HG03378 (cell line): ENCODE data around the gene SMIM32.

Source experiments
- ATAC-seq: cut with Tn5 transposase; IDR thresholded peaks from one replicate; pipeline ENCODE4 v1.9.1; 2021; ENCODE audit warnings: mild to moderate bottlenecking, moderate library complexity; ENCODE audit not compliant: unreplicated experiment

SMIM32 gene

DNA sequence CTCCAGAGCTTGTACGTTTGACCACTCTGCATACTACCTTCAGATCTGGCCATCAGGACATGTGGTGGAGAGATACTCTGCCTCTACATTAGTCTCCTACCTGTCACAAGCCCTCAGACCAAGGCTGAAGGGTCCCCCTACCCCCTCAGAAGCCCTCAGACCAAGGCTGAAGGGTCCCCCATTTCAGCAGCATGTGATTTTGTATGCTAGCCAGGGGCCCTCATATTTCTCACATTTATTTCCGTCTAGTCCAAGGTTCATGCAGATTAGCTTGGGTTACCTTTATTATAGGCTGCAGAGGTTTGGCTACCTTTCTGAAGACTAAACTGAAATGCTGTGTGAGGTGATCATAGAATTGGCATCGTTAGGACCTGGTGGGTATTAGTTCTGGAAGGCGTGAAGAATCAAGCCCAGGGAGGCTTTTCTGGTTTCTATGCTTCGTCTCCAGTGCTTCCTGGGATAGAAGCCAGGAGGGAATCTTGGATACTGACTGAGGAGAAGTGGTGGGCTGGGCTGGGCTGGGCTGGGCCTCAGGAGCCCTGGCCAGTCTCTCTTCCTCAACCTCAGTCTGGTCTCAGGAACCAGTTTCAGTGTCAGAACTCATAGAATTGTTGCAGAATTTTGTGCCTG is 2.8 kb downstream of the SMIM32 start:
- no peak for ATAC-seq

DNA sequence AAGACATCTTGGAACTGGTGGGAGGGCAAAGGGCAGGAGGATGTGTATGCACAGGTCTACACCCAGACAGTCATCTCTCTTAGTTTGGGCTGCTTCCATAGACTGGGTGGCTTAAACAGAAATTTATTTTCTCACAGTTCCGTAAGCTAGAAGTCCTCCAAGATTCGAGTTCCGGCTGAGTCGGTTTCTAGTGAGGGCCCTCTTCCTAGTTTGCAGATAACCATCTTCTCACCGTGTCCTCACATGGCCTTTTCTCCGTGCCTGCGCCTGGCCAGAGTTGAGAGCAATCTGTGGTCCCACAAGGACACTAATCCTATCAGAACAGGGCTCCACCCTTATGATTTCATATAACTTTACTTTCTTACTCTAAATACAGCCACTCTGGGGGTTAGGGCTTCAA is 4.1 kb downstream of the SMIM32 start:
- ATAC-seq, result no peak

DNA sequence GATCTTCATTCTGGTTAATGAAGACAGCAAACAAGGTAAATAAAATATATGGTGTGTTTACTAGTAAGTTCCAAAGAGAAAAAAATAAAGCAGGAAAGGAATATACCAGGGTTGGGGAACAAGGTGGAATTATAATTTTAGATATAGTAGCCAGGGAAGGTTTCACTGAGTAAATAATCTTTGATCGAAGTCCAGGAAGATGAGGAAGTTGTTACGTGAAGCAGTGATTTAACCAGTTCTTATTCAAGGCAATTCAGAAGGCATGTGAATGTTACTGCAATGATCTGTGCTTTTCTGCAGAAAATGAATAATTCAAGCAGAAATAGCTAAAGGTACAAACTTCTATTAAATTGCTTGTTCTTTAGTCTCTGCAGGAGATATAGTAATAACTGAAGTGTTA is 6.2 kb downstream of the SMIM32 start:
- ATAC-seq, result no peak

DNA sequence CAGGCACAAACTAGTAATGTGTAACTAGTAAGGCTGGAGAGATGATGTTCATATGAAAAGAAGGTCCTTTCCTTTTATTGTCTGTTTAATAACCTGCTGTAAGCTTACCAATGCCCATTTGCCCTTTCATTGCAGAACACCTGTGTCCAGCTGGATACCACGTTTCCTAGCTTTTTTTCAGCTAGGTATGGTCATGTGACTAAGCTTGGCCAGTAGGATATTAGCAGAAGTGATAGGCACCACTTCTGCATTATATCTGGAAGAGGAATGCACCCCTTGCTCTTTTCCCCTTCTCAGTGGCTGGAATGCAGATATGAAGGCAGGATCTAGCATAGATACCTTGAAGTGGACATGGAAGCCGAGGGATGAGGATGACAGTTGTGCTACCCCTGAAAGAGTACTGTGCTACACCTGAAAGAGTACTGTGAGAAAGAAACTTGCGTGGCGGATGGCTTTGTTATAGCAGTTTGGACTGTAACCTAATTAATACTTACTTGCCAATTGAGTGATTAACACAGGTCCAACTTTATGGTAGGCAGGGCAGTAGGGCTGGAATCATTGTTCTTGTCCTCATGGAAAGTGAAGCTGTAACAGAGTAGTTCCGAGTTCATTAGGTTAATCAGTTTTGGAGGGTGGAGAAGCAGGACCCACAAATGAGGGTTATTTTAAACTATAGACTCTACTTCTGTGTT is 6.8 kb downstream of the SMIM32 start:
- ATAC-seq, result no peak

DNA sequence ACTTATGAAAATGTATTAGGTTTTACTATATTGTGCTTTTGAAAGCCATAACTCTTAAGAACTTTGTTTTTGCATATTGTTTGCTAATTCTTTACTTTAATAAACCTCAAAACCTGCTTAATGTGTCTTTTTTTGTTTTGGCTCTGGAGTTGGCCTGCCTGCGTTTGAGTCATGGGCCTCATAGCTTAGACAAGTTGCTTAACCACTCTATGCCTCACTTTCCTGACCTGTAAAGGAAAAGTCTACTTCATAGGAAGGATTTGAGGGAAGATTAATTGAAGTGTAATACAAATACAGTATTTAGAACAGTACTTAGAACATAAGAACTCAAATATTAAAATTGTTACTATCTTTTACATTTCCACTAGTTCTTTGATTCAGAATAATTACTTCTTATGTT is 10.3 kb downstream of the SMIM32 start:
- ATAC-seq, result no peak

DNA sequence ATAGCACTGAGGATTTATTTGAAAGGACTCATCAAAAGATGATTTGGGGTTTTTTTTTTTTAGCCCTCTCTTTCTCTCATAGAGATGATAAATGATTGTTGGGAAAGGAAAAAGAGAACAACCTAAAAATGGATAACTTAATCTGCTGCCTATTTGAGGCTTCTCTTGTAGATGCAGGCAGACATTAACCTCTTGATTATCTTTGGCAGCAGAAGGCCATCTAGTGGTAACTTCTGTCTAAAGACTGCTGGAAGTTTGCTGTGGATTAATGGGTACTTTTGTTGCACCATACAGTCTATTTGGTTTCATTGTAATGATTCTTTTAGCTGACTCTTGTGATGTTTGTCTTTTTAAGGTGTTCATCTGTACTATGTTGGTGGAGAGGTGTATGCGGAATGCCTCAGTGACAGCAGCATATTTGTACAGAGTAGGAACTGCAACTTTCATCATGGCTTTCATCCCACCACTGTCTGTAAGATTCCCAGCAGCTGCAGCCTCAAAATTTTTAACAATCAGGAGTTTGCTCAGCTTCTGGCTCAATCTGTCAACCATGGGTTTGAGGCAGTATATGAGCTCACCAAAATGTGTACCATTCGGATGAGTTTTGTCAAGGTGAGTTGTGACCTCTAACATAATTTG is 18.8 kb downstream of the SMIM32 start:
- peak; percentile 68 for ATAC-seq

DNA sequence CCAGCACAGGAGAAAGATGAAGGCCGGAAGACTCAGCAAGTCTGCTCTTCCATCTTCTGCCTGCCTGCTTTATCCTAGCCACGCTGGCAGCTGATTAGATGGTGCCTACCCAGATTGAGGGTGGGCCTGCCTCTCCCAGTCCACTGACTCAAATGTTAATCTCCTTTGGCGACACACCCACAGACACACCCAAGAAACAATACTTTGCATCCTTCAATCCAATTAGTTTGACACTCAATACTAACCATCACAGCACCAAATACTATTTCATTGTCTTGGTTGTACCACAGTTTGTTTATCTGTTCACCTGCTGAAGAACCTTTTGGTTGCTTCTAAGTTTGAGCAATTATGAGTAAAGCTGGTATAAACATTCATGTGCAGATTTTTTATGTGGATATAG is 23.7 kb downstream of the SMIM32 start:
- no peak for ATAC-seq

DNA sequence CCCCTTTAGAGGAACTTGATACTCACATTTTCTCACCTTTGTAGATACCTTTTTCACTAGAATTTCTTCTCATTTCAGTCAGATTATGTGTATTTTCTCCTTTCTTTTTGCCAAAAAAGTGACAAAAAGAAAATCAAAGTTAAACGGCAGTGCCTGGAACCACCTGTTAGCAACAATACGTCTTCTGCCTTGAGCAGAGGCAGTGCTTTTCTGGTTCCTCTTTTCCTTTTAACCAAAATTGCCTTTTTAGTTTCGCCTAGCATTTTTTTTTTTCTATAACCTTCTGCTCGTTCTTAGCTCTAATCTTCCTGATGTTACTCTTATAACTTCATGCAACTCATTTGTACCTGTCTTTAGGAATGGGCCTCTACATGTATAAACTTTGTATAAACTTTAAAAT is 26.1 kb downstream of the SMIM32 start:
- ATAC-seq, result no peak

DNA sequence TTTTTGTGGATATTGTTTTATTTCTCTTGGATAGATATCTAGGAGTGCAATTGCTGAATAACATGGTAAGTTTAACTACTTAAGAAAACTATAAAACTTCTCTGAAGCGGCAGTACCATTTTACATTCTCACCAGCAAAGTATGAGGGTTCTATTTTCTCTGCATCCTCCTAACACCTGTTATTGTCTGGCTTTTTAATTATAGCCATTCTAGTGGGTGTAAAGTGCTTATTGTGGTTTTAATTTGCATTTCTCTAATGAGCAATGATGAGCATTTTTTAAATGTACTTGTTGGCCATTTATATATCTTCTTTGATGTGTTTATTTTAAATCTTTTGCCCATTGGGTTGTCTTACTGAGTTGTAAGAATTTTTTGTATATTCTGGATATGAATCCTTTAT is 28.7 kb downstream of the SMIM32 start:
- ATAC-seq, result no peak

DNA sequence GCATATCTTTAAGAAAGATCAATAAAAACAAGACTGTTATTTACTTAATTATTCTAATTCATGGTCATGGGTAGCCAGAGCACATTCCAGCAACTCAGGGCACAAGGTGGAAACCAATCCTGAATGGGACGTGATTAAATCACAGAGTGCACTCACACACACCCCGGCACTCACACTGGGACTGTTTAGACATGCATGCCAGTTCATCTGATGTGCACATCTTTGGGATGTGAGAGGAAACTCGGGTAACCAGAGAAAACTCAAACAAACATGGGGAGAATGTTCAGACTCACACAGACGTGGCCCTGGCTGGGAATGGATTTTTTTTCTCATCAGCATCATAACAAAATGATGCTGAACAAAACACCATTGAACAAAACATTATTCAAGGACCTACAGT is 31.0 kb downstream of the SMIM32 start:
- ATAC-seq, result no peak

DNA sequence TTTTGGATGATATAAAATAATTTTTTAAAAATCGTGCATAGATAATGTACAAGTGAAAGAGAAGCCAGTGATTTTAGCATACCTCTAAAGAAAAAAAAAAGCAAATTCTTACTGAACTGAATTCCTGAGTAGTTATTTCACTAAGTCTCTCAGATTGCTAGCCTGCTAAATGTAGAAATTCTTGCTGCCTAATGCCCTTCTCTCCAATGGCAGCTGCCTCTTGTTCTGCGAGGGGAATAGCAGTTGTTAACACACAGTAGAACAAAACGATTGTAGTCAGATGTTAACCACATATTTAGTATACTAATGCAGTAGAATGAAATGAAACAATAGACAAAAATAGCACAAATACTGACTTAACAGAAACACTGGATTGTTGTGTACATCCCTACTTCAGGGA is 33.5 kb downstream of the SMIM32 start:
- no peak for ATAC-seq

DNA sequence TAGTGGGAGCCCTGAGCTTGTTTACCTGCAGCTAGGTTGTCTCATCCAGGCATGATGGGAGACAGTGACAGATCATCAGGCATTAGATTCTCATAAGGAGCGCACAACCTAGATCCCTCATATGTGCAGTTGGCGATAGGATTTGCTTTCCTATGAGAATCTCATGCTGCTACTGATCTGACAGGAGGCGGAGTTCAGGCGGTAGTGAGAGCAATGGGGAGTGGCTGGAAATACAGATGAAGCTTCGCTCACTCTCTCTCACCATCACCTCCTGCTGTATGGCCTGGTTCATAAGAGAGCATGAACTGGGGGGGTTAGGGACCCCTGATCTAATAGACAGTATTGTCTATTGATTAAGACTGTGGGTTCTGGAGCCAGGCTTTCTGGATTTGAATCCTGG is 35.4 kb downstream of the SMIM32 start:
- no peak for ATAC-seq

DNA sequence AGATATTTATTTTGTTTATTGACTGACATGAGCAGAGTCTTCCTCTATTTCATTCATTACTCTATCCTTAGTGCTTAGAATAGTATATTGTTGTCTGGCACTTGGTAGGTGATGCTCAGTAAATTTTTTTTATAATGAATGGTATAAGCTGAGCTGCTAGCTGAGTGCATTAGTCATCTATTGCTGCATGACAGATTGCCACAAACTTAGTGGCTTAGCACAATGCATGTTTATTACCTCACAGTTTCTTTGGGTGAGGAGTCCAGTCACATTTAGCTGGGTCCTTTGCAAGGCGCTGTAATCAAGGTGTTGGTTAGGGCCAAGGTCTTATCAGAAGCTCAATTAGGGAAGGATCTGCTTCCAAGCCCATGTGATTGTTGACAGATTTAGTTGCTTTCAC is 37.2 kb downstream of the SMIM32 start:
- ATAC-seq, result no peak

DNA sequence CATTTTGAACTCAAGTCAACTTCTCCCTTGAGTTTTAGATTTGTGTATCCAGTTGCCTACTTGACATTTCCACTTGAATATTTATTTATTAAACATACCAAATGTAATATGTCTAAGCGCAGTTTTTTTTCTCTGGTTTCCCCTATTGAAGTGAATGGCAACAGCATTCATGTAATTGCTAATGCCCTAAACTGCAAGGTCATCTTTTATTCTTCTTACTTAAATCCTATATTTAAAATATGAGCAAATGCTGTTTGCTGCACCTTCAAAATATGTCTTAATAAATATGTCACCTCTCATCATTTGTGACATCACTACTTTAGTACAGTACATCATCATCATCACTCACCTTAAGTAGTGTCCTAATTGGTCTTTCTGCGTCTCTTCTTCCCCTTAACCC is 37.9 kb downstream of the SMIM32 start:
- ATAC-seq, result no peak

DNA sequence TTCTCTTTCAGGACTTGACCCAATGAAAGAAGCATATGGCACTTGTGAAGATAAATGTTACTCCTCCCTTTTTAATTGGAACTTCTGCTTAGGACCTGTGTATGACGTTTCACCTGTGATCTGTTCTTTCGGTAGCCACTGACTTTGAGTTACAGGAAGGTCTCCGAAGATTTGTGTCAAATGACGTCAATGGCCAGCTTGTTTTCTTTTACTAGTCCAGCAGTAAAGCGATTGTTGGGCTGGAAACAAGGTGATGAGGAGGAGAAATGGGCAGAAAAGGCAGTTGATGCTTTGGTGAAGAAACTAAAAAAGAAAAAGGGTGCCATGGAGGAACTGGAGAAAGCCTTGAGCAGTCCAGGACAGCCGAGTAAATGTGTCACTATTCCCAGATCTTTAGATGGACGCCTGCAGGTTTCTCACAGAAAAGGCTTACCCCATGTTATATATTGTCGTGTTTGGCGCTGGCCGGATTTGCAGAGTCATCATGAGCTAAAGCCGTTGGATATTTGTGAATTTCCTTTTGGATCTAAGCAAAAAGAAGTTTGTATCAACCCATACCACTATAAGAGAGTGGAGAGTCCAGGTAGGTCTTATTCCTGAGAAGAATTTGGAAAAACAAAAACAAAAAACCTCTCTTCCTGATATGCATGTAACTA is 39.3 kb downstream of the SMIM32 start:
- no peak for ATAC-seq

DNA sequence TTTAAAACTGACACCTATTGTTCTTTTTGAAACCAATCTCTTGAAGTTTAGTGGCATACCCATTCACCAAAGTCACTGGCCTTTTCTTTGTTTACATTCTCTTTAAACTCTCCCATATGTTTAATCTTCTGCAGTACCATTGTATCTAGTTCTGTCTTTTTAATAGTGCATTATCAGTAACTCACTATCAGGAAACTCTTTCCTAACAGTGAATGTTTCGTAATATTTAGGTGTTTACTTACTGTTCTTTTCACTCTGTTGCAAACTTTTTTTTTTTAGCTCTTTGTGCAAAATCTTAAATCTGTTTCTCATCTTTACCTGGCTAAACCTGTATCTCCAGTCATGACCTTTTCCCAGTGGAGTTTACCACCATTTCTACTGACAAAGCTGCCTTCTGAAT is 43.1 kb downstream of the SMIM32 start:
- ATAC-seq, result no peak

DNA sequence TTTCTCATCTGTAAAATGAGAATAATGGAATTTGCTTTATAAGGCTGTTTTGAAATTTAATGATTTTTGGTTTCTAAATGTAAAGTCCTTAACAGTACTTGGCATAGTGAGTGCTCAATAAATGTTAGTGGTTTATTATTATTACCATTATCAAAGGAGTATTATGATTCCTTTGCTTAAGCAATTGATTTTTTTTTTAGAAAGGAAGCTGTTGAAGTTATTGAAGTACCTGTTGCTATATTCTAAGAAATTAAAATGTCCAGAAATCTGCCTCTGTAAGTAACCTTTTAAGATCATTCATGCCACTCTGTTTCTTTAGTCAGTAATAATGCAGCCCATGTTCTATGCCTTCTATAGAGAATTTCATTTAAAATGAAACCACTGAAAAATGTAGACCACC is 45.3 kb downstream of the SMIM32 start:
- ATAC-seq, result no peak

DNA sequence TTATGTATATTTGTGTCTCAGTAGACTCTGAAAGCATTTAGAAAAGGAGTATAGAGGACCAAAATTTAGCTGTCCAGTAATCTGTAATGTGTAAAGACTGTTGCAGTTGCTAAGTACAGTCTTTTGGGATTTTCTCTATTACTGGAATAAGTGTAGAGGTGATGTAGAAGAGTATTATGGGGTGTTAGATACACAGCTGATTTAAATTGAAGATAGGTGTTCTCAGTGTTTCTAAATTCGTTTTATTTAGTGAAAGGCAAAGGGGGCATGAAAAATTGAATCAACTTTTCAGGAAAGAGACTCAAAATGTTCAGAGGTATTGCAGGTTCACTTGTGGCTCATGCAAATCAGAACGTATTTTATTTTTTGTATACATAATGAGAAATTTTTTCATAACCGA is 46.8 kb downstream of the SMIM32 start:
- no peak for ATAC-seq

DNA sequence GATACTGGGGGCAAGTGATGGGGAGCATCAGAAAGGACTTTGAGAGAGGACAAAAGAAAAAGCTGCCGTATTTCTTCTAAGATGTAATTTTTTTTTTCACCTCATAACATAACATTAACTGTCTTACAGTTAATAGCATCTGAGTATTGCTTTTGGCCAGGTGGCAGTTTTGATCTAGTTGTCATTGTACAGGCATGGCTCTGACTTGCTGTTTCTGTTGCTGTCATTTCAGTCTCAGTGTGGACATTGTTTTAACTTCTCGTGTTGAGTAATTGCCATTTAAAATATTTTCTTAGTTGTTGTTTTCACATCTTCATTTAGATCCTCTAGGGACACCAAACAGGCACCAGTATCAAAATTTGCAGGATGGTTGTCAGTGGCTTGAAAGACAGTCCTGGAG is 47.9 kb downstream of the SMIM32 start:
- ATAC-seq, result peak; percentile 41

DNA sequence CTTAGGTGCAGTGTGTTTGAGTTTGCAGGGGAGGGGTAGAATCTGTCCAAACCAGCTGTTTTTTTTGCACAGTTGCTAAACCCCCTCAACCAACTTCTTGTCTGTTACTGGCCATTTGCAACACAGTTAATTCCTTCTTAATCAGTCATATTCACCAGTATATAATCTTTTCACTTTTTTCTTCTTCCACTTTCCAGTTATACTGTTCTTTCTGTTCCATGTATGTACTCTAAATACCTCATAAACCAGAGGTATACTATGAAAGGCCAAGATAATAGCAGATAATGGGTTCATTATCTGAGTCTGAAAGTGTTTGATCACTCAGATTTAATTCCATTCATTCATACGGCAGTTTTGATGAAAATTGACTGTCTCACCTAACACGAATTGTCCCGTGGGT is 49.2 kb downstream of the SMIM32 start:
- ATAC-seq, result no peak

DNA sequence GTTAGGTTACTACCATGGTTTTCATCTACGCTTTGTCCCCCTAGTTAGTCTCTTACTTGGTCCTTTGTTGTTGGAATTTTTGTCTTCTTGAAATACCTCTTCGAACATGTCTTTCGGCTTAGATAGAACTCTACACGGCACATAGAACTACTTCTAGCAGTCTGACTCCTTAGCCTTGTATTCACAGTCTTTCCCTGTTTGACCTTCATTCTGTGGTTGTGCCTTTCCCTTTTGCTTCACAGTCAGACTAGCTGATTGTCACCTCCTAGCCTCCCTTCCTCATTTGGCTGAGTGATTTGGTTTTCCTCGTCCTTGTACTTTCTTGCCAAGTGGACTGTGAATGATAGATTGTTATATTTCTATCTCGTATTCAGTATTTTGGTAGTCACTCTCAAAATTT is 49.6 kb downstream of the SMIM32 start:
- ATAC-seq, result no peak

DNA sequence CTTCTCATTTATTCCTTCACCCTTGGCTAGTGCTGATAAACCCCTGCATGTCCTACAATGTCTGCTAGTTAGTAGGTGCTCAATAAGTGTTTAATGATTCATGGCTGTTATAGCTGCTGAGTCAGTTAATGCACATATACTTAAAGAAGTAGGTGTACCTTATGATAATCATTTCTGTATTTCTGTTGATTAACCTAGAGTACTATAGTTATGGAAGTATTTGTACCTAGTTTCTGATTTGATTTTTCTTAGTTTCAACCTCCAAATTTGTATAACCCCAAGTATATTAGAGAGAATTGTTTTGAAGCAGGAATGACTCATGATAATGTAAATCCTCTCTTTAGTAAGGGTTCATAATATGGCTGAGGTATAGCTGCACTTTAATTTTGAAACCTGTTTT is 51.4 kb downstream of the SMIM32 start:
- ATAC-seq, result peak; percentile 91
